Neutrophil (primary cell): Measurements from ENCODE around the gene SSC5D.

Experiments
- H3K27ac ChIP-seq: fragments of 200-600 bp; sonication (generic); 2 replicates; pipeline ENCODE4 v1.5.1; 2016; ENCODE audit warnings: mild to moderate bottlenecking, moderate library complexity
- H3K27me3 ChIP-seq: fragments of 200-600 bp; sonication (generic); 2 replicates; pipeline ENCODE4 v1.6.0; 2016; ENCODE audit warnings: mild to moderate bottlenecking
- H3K36me3 ChIP-seq: fragments of 200-600 bp; sonication (generic); 2 replicates; pipeline ENCODE4 v1.5.1; 2017
- H3K4me1 ChIP-seq, 2 experiments: fragments of 200-600 bp in 1 of 2; sonication (generic) in 1 of 2; 1 replicate in 1 of 2; 2 replicates in 1 of 2; pipeline versions ENCODE4 v1.5.1 to v1.6.1; 2013 to 2016; ENCODE audit warnings: low read depth in 1 of 2, low read length in 1 of 2, mild to moderate bottlenecking in 1 of 2, moderate library complexity in 1 of 2; ENCODE audit not compliant: control insufficient read depth in 1 of 2, insufficient read depth in 1 of 2
- H3K4me3 ChIP-seq, 2 experiments: fragments of 200-600 bp in 1 of 2; sonication (generic) in 1 of 2; 1 replicate in 1 of 2; 2 replicates in 1 of 2; pipeline ENCODE4 v1.5.1; 2013 to 2016; ENCODE audit warnings: low read depth in 1 of 2, low read length in 1 of 2, mild to moderate bottlenecking in 1 of 2, moderate library complexity in 1 of 2
- H3K9me3 ChIP-seq: fragments of 200-600 bp; sonication (generic); 2 replicates; pipeline ENCODE4 v1.5.1; 2016
- TF ChIP-seq, protein P1 (sequence below): fragments of 200-600 bp; sonication (generic); IDR thresholded peaks from 2 replicates; pipeline ENCODE4 v1.5.1; 2016; ENCODE audit warnings: antibody characterized with exemption

Gene SSC5D

GRCh38 chr19:55554741-55555152 is 66.5 kb downstream of the SSC5D start:
- Histone ChIP-seq H3K27me3 (peaks cover 9% of the 10 kb centered on the region), H3K27ac (no peak overlapping the region), H3K4me1 (no peaks in the 10 kb centered on the region), H3K9me3 (no peaks in the 10 kb centered on the region), H3K36me3 (no peaks in the 10 kb centered on the region), H3K4me3 (no peak overlapping the region)
- TF ChIP-seq, protein P1, sequence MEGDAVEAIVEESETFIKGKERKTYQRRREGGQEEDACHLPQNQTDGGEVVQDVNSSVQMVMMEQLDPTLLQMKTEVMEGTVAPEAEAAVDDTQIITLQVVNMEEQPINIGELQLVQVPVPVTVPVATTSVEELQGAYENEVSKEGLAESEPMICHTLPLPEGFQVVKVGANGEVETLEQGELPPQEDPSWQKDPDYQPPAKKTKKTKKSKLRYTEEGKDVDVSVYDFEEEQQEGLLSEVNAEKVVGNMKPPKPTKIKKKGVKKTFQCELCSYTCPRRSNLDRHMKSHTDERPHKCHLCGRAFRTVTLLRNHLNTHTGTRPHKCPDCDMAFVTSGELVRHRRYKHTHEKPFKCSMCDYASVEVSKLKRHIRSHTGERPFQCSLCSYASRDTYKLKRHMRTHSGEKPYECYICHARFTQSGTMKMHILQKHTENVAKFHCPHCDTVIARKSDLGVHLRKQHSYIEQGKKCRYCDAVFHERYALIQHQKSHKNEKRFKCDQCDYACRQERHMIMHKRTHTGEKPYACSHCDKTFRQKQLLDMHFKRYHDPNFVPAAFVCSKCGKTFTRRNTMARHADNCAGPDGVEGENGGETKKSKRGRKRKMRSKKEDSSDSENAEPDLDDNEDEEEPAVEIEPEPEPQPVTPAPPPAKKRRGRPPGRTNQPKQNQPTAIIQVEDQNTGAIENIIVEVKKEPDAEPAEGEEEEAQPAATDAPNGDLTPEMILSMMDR, result no peak

DNA sequence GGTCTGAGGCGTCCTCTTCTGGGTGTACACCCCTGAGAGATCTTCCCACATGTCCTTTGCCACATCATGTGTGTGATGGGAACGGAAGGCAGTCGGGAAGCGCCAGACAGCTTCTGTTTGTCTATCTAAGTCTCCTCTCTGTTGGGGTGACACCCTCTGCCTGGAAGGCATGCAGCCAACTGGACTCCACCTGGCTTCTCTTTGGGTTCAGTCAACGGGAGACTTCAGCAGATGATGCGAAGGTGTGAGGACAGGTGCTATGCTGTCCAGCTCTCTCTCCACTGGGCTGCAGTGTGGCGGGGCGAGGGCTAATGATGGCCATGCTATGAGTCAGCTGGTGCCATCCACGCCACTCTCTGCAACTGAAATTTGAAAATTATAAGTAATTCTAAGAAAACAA is 71.4 kb downstream of the SSC5D start:
- Histone ChIP-seq H3K4me3 (no peak overlapping the region), H3K27ac (no peak overlapping the region), H3K4me1 (no peaks in the 10 kb centered on the region), H3K27me3 (no peaks in the 10 kb centered on the region), H3K36me3 (no peaks in the 10 kb centered on the region), H3K9me3 (no peaks in the 10 kb centered on the region)
- TF ChIP-seq, protein P1, result no peak

- Histone ChIP-seq H3K36me3 (no peaks in the 10 kb centered on the region), H3K9me3 (no peaks in the 10 kb centered on the region), H3K27ac (no peak overlapping the region), H3K4me1 (no peaks in the 10 kb centered on the region), H3K27me3 (peaks cover 6% of the 10 kb centered on the region), H3K4me3 (no peak overlapping the region)
- TF ChIP-seq, protein P1, result no peak
Measured at GRCh38 chr19:55563261-55563690, 75.0 kb downstream of the SSC5D start.

GRCh38 chr19:55566823-55567222 is 78.6 kb downstream of the SSC5D start:
- TF ChIP-seq, protein P1, result no peak

GRCh38 chr19:55567708-55568328 is 79.6 kb downstream of the SSC5D start:
- no peaks in the 10 kb centered on the region for H3K4me1 ChIP-seq
- H3K4me3 ChIP-seq, result no peak overlapping the region
- TF ChIP-seq, protein P1, result no peak
- no peaks in the 10 kb centered on the region for H3K9me3 ChIP-seq
- no peak overlapping the region for H3K27ac ChIP-seq
- H3K27me3 ChIP-seq, result peaks cover 6% of the 10 kb centered on the region
- H3K36me3 ChIP-seq, result no peaks in the 10 kb centered on the region

More at GRCh38 chr19:55566823-55567222, 78.6 kb downstream of the SSC5D start:
- Histone ChIP-seq H3K9me3 (no peaks in the 10 kb centered on the region), H3K36me3 (no peaks in the 10 kb centered on the region), H3K4me1 (no peaks in the 10 kb centered on the region), H3K27me3 (peaks cover 6% of the 10 kb centered on the region), H3K27ac (no peak overlapping the region), H3K4me3 (no peak overlapping the region)
